ENCODE measurements around the gene PCNT.

Gene PCNT

GRCh38 chr21:46289655-46290179, 34.2 kb upstream of the PCNT start:
- H3K36me3 ChIP-seq (ENCODE audit: insufficient read depth, low read length), result peaks cover 11% of the 10 kb centered on the region; the same call in 1 of the 2 replicates
- no peak overlapping the region for H2AFZ ChIP-seq (ENCODE audit: low read length, unreplicated experiment)
- H3K4me3 ChIP-seq (ENCODE audit: low read depth, low read length), result no peak overlapping the region
- peaks cover 17% of the 10 kb centered on the region for H3K79me2 ChIP-seq (ENCODE audit: control insufficient read depth, insufficient read depth, low read length, unreplicated experiment)
- no peak overlapping the region for H3K27ac ChIP-seq (ENCODE audit: low read depth, low read length)
- H3K27me3 ChIP-seq (ENCODE audit: insufficient read depth, low read length), result no peaks in the 10 kb centered on the region
- H3K4me1 ChIP-seq (ENCODE audit: control insufficient read depth, insufficient read depth, low read length, unreplicated experiment), result peaks cover 6% of the 10 kb centered on the region

GRCh38 chr21:46291561-46291960, 32.4 kb upstream of the PCNT start:
- Histone ChIP-seq H3K4me3 (ENCODE audit: low read depth, low read length) (no peak overlapping the region), H2AFZ (ENCODE audit: low read length, unreplicated experiment) (no peak overlapping the region), H3K79me2 (ENCODE audit: control insufficient read depth, insufficient read depth, low read length, unreplicated experiment) (peaks cover 6% of the 10 kb centered on the region), H3K27ac (ENCODE audit: low read depth, low read length) (no peak overlapping the region), H3K27me3 (ENCODE audit: insufficient read depth, low read length) (no peaks in the 10 kb centered on the region), H3K36me3 (ENCODE audit: insufficient read depth, low read length) (peaks cover 11% of the 10 kb centered on the region; the same call in 1 of the 2 replicates), H3K4me1 (ENCODE audit: control insufficient read depth, insufficient read depth, low read length, unreplicated experiment) (peaks cover 18% of the 10 kb centered on the region)

DNA sequence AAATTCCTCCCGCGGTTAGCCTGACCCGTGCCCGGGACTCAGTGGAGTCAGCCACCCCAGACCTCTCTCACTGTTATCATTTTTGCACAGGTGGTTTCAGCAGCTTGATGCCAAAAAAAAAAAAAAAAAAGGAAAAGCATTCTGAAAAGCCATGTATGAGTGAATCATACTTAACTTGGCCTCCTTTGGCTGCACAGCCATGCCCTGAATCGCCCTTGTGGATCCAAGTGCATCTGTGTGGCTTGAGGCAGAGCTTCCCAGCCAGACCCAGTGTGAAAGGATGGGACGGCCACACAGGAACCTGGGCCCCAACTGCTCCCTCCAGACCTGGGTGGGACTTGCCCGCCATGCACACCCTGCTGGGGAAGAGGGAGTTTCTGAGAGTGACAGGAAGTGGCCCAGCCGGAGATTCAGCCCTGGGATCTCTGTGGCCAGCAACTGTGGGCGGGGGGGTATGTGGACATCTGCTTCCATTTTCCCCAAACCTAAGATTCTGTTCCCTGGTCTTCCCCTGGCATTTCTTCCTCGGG, 29.2 kb upstream of the PCNT start:
- Histone ChIP-seq H3K27ac (ENCODE audit: low read depth, low read length) (peak overlapping the region; percentile 71), H3K36me3 (ENCODE audit: insufficient read depth, low read length) (peaks cover 15% of the 10 kb centered on the region; the same call in 1 of the 2 replicates), H2AFZ (ENCODE audit: low read length, unreplicated experiment) (no peak overlapping the region), H3K79me2 (ENCODE audit: control insufficient read depth, insufficient read depth, low read length, unreplicated experiment) (no peaks in the 10 kb centered on the region), H3K27me3 (ENCODE audit: insufficient read depth, low read length) (no peaks in the 10 kb centered on the region), H3K4me3 (ENCODE audit: low read depth, low read length) (no peak overlapping the region), H3K4me1 (ENCODE audit: control insufficient read depth, insufficient read depth, low read length, unreplicated experiment) (peaks cover 22% of the 10 kb centered on the region)

GRCh38 chr21:46295177-46295770, 28.7 kb upstream of the PCNT start:
- H3K79me2 ChIP-seq (ENCODE audit: control insufficient read depth, insufficient read depth, low read length, unreplicated experiment), result no peaks in the 10 kb centered on the region
- H3K36me3 ChIP-seq (ENCODE audit: insufficient read depth, low read length), result peaks cover 17% of the 10 kb centered on the region; the same call in 1 of the 2 replicates
- H3K27me3 ChIP-seq (ENCODE audit: insufficient read depth, low read length), result no peaks in the 10 kb centered on the region
- peak overlapping the region; percentile 71 for H3K27ac ChIP-seq (ENCODE audit: low read depth, low read length)
- H3K4me3 ChIP-seq (ENCODE audit: low read depth, low read length), result peak overlapping the region; percentile 62
- peaks cover 22% of the 10 kb centered on the region for H3K4me1 ChIP-seq (ENCODE audit: control insufficient read depth, insufficient read depth, low read length, unreplicated experiment)
- no peak overlapping the region for H2AFZ ChIP-seq (ENCODE audit: low read length, unreplicated experiment)

GRCh38 chr21:46295996-46296752, 27.8 kb upstream of the PCNT start:
- H3K36me3 ChIP-seq (ENCODE audit: insufficient read depth, low read length), result peaks cover 16% of the 10 kb centered on the region; the same call in 1 of the 2 replicates
- peak overlapping the region; percentile 71 for H3K27ac ChIP-seq (ENCODE audit: low read depth, low read length)
- peaks cover 22% of the 10 kb centered on the region for H3K4me1 ChIP-seq (ENCODE audit: control insufficient read depth, insufficient read depth, low read length, unreplicated experiment)
- peak overlapping the region; percentile 62 for H3K4me3 ChIP-seq (ENCODE audit: low read depth, low read length)
- H3K79me2 ChIP-seq (ENCODE audit: control insufficient read depth, insufficient read depth, low read length, unreplicated experiment), result no peaks in the 10 kb centered on the region
- no peak overlapping the region for H2AFZ ChIP-seq (ENCODE audit: low read length, unreplicated experiment)
- no peaks in the 10 kb centered on the region for H3K27me3 ChIP-seq (ENCODE audit: insufficient read depth, low read length)

DNA sequence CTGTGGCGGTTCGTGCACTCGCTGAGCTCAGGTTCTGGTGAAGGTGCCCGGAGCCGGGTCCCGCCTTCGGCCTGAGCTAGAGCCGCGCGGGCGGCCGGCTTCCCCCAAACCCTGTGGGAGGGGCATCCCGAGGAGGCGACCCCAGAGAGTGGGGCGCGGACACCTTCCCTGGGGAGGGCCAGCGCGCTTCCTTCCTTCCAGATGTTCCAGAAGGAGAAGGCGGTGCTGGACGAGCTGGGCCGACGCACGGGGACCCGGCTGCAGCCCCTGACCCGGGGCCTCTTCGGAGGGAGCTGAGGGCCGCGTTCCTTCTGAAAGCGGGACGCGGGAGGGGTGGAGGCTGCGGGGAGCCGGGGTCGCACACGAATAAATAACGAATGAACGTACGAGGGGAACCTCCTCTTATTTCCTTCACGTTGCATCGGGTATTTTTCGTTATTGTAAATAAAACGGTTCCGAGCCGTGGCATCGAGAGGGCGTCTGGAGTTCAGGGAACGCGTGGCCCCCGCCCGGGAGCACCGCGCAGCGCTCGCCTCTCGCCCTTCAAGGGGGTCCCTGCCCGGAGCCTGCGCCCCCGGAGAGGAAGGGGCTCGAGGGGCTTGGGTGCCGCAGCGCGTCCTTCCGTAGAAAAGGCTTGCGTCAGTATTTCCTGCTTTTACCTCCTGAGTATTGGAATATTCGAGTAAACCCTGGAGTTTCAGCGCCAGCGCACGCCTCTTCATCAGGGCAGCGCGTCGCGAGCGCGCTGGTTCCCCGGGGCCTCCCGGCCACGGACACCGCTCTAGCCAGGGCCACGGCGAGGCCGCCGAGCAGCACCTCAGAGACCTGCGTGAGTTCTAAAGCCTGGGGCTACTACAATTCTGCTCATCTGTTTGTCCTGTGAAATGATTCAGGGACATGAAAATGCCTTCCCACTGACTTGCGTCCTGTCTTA, 26.4 kb upstream of the PCNT start:
- no peaks in the 10 kb centered on the region for H3K79me2 ChIP-seq (ENCODE audit: control insufficient read depth, insufficient read depth, low read length, unreplicated experiment)
- H3K27ac ChIP-seq (ENCODE audit: low read depth, low read length), result peak overlapping the region; percentile 62
- no peaks in the 10 kb centered on the region for H3K27me3 ChIP-seq (ENCODE audit: insufficient read depth, low read length)
- H3K36me3 ChIP-seq (ENCODE audit: insufficient read depth, low read length), result 0 out of 2 replicates have a peak, but pooled peaks cover 6% of the 10 kb centered on the region
- peak overlapping the region; percentile 95 for H2AFZ ChIP-seq (ENCODE audit: low read length, unreplicated experiment)
- H3K4me3 ChIP-seq (ENCODE audit: low read depth, low read length), result peak overlapping the region; percentile 77
- H3K4me1 ChIP-seq (ENCODE audit: control insufficient read depth, insufficient read depth, low read length, unreplicated experiment), result peaks cover 22% of the 10 kb centered on the region

DNA sequence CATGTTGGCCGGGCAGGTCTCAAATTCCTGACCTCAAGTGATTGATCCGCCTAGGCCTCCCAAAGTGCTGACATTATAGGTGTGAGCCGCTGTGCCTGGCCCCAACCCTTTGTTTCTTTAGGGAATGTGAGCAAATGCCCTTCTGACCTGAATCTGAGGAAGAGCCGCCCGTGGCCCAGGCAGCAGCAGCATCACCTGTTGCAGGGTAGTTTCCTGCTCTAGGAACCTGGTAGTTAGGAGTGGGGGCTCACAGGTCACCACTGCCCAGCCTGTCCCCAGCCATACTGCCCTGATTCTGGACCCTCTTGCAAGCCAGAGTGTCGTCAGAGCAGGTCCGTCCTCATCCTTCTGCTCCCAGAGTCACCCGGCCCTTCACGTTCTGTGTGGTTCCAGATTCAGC, 24.8 kb upstream of the PCNT start:
- no peak overlapping the region for H2AFZ ChIP-seq (ENCODE audit: low read length, unreplicated experiment)
- H3K4me3 ChIP-seq (ENCODE audit: low read depth, low read length), result no peak overlapping the region
- no peaks in the 10 kb centered on the region for H3K27me3 ChIP-seq (ENCODE audit: insufficient read depth, low read length)
- H3K79me2 ChIP-seq (ENCODE audit: control insufficient read depth, insufficient read depth, low read length, unreplicated experiment), result no peaks in the 10 kb centered on the region
- 0 out of 2 replicates have a peak, but pooled peaks cover 6% of the 10 kb centered on the region for H3K36me3 ChIP-seq (ENCODE audit: insufficient read depth, low read length)
- H3K27ac ChIP-seq (ENCODE audit: low read depth, low read length), result no peak overlapping the region
- peaks cover 22% of the 10 kb centered on the region for H3K4me1 ChIP-seq (ENCODE audit: control insufficient read depth, insufficient read depth, low read length, unreplicated experiment)

- H2AFZ ChIP-seq (ENCODE audit: low read length, unreplicated experiment), result no peak overlapping the region
- 0 out of 2 replicates have a peak, but pooled peaks cover 13% of the 10 kb centered on the region for H3K36me3 ChIP-seq (ENCODE audit: insufficient read depth, low read length)
- peaks cover 4% of the 10 kb centered on the region for H3K4me1 ChIP-seq (ENCODE audit: control insufficient read depth, insufficient read depth, low read length, unreplicated experiment)
- H3K79me2 ChIP-seq (ENCODE audit: control insufficient read depth, insufficient read depth, low read length, unreplicated experiment), result no peaks in the 10 kb centered on the region
- no peak overlapping the region for H3K4me3 ChIP-seq (ENCODE audit: low read depth, low read length)
- no peak overlapping the region for H3K27ac ChIP-seq (ENCODE audit: low read depth, low read length)
- no peaks in the 10 kb centered on the region for H3K27me3 ChIP-seq (ENCODE audit: insufficient read depth, low read length)
Measured at GRCh38 chr21:46301759-46302158, 22.2 kb upstream of the PCNT start.

- H3K79me2 ChIP-seq (ENCODE audit: control insufficient read depth, insufficient read depth, low read length, unreplicated experiment), result no peaks in the 10 kb centered on the region
- H3K27me3 ChIP-seq (ENCODE audit: insufficient read depth, low read length), result no peaks in the 10 kb centered on the region
- H3K27ac ChIP-seq (ENCODE audit: low read depth, low read length), result no peak overlapping the region
- H3K4me1 ChIP-seq (ENCODE audit: control insufficient read depth, insufficient read depth, low read length, unreplicated experiment), result peaks cover 7% of the 10 kb centered on the region
- H2AFZ ChIP-seq (ENCODE audit: low read length, unreplicated experiment), result no peak overlapping the region
- no peak overlapping the region for H3K4me3 ChIP-seq (ENCODE audit: low read depth, low read length)
- H3K36me3 ChIP-seq (ENCODE audit: insufficient read depth, low read length), result peaks cover 15% of the 10 kb centered on the region; the same call in 1 of the 2 replicates
Measured at GRCh38 chr21:46304437-46304836, 19.5 kb upstream of the PCNT start.

DNA sequence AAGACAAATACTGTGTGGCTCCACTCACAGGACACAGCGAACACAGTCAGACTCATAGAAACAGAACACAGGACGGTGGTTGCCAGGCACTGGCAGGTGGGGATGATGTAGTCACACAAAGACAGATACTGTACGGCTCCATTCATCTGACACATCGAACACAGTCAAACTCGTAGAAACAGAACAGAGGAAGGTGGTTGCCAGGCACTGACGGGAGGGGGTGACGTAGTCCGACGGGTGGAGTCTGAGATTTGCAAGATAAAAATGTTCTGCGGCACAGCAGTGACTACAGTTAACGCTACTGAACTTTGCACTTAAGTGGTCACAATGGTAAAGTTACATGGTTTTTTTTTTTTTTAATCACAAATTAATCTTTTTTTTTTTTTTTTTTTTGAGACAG, 19.0 kb upstream of the PCNT start:
- Histone ChIP-seq H3K4me3 (ENCODE audit: low read depth, low read length) (no peak overlapping the region), H3K36me3 (ENCODE audit: insufficient read depth, low read length) (peaks cover 10% of the 10 kb centered on the region; the same call in 1 of the 2 replicates), H2AFZ (ENCODE audit: low read length, unreplicated experiment) (no peak overlapping the region), H3K79me2 (ENCODE audit: control insufficient read depth, insufficient read depth, low read length, unreplicated experiment) (no peaks in the 10 kb centered on the region), H3K27ac (ENCODE audit: low read depth, low read length) (no peak overlapping the region), H3K4me1 (ENCODE audit: control insufficient read depth, insufficient read depth, low read length, unreplicated experiment) (peaks cover 7% of the 10 kb centered on the region), H3K27me3 (ENCODE audit: insufficient read depth, low read length) (no peaks in the 10 kb centered on the region)

Data from ACC112 (cell line).